K562 (cell line): ENCODE results near the gene SLC2A10. TPM values are rescaled to one million over a fixed set of nuclear protein-coding genes. Genes with fewer than 3 reads are reported as not detected.

ENCODE experiments used
- ATAC-seq: fragments of 200-7000 bp; cut with Tn5 transposase; 3 replicates; pipeline ENCODE4 v1.9.1; 2020; ENCODE audit warnings: moderate library complexity
- BruUV-seq: library from RNA; stranded (reverse); fragments of 400-500 nt; replicated peaks from 2 replicates; lab custom pipeline; 2021; lab: Mats Ljungman, UMichigan
- CTCF ChIA-PET: fragments of 300-600 bp; formaldehyde crosslinking; extraction: SDS; loops from one replicate; lab custom pipeline; 2021; ENCODE audit warnings: low intra/inter-chr PET ratio; lab: Yijun Ruan, JAX
- POLR2A ChIA-PET: fragments of 300-600, 350-650 bp; sonication (Branson Sonifier 250); formaldehyde crosslinking; extraction: SDS; loops from one replicate; lab custom pipeline; 2021; ENCODE audit warnings: antibody characterized with exemption, inconsistent platforms; lab: Yijun Ruan, JAX
- DNase-seq, 4 experiments: peaks; one replicate each; pipeline versions ENCODE4 v3.0.0 to v3.0.0-alpha.2; 2011 to 2018; ENCODE audit warnings: low spot score in 3 of 4, mixed read lengths in 3 of 4; ENCODE audit errors: extremely low read depth in 1 of 4
- FAIRE-seq: peaks from 2 replicates; lab custom pipeline; 2011; peaks lifted over from hg19 to GRCh38; lab: Jason Lieb, UNC
- H2AFZ ChIP-seq: 2 replicates; pipeline ENCODE4 v1.6.0; 2011; ENCODE audit warnings: low read depth, low read length, control low read depth, inconsistent platforms
- H3K27ac ChIP-seq: fragments of 200-600 bp; 3 replicates; pipeline ENCODE4 v1.8.0; 2011; ENCODE audit warnings: low read depth, mild to moderate bottlenecking, control low read depth, inconsistent platforms, low read length, moderate library complexity, mixed read lengths; ENCODE audit errors: extremely low read depth
- H3K27me3 ChIP-seq, 2 experiments: fragments of 300-600 bp in 1 of 2; 2 replicates in 1 of 2; 3 replicates in 1 of 2; pipeline versions ENCODE4 v1.6.0 to v1.8.0; 2011; ENCODE audit warnings: inconsistent platforms in 2 of 2, low read length in 2 of 2, mild to moderate bottlenecking in 1 of 2, mixed read lengths in 1 of 2, moderate library complexity in 1 of 2; ENCODE audit not compliant: control insufficient read depth in 2 of 2, insufficient read depth in 2 of 2
- H3K36me3 ChIP-seq: fragments of 300-600 bp; 3 replicates; pipeline ENCODE4 v1.8.0; 2011; ENCODE audit warnings: mild to moderate bottlenecking, low read length, inconsistent platforms; ENCODE audit not compliant: control insufficient read depth, insufficient read depth
- H3K4me1 ChIP-seq, 2 experiments: fragments of 200-600 bp in 1 of 2; replicated peaks in 1 of 2; 2 replicates in 1 of 2; 3 replicates in 1 of 2; pipeline versions ENCODE4 v1.5.1 to v1.8.0; 2011; ENCODE audit warnings: inconsistent platforms in 2 of 2, low read length in 2 of 2, mild to moderate bottlenecking in 1 of 2, mixed read lengths in 1 of 2, moderate library complexity in 1 of 2; ENCODE audit not compliant: control insufficient read depth in 2 of 2, insufficient read depth in 2 of 2
- H3K4me2 ChIP-seq: 2 replicates; pipeline ENCODE4 v1.6.1; 2011; ENCODE audit warnings: low read length, control low read depth, inconsistent platforms, mixed read lengths; ENCODE audit not compliant: insufficient read depth
- H3K4me3 ChIP-seq: fragments of 200-600 bp; sonication (generic), shearing (Covaris generic); 2 replicates; pipeline ENCODE4 v1.5.1; 2016; ENCODE audit warnings: control low read depth, inconsistent platforms
- H3K79me2 ChIP-seq: fragments of 200-600 bp; 3 replicates; pipeline ENCODE4 v1.8.0; 2011; ENCODE audit warnings: low read length, inconsistent platforms; ENCODE audit not compliant: control insufficient read depth, insufficient read depth
- H3K9ac ChIP-seq, 2 experiments: 2 replicates each; pipeline versions ENCODE4 v1.6.0 to v1.6.1; 2011; ENCODE audit warnings: low read depth in 2 of 2, low read length in 2 of 2, control low read depth in 1 of 2, inconsistent platforms in 1 of 2, mild to moderate bottlenecking in 1 of 2, mixed read lengths in 1 of 2; ENCODE audit not compliant: insufficient read depth in 1 of 2
- H3K9me1 ChIP-seq: one replicate; pipeline ENCODE4 v1.6.0; 2011; ENCODE audit warnings: inconsistent platforms, mild to moderate bottlenecking, low read length, moderate library complexity; ENCODE audit not compliant: control insufficient read depth, insufficient read depth
- H3K9me3 ChIP-seq: replicated peaks from 2 replicates; pipeline ENCODE4 v1.5.1; 2011; ENCODE audit warnings: low read depth, low read length, inconsistent platforms; ENCODE audit not compliant: control insufficient read depth, insufficient read depth
- H4K20me1 ChIP-seq: replicated peaks from 2 replicates; pipeline ENCODE4 v1.6.1; 2011; ENCODE audit warnings: low read length, inconsistent platforms, mixed read lengths; ENCODE audit not compliant: control insufficient read depth, insufficient read depth
- BMI1 ChIP-seq: fragments of 150-350 bp; IDR thresholded peaks from 2 replicates; pipeline ENCODE4 v1.6.1; 2014; ENCODE audit warnings: low read length
- COPS2 ChIP-seq: fragments of 450-650 bp; conservative IDR thresholded peaks from 2 replicates; pipeline ENCODE4 v1.6.1; 2016; ENCODE audit warnings: mild to moderate bottlenecking, moderate library complexity
- E2F3 ChIP-seq: fragments of 250-450 bp; sonication (Bioruptor Pico); IDR thresholded peaks from 2 replicates; pipeline ENCODE4 v1.4.0; 2020; ENCODE audit warnings: mild to moderate bottlenecking
- FOXK1 ChIP-seq: sonication (generic); formaldehyde crosslinking; IDR thresholded peaks from 2 replicates; pipeline ENCODE4 v1.8.0; 2022; ENCODE audit warnings: missing genetic modification reagents, mild to moderate bottlenecking, borderline replicate concordance
- GTF2F1 ChIP-seq: IDR thresholded peaks from 2 replicates; pipeline ENCODE4 v1.6.1; 2011; ENCODE audit warnings: low read depth, low read length, improper control_type of control experiment
- SMARCE1 ChIP-seq: fragments of 450-650 bp; IDR thresholded peaks from 2 replicates; pipeline ENCODE4 v1.7.1; 2016; ENCODE audit warnings: mild to moderate bottlenecking
- ZFP36 ChIP-seq: fragments of 150-350 bp; IDR thresholded peaks from 2 replicates; pipeline ENCODE4 v1.6.1; 2018; ENCODE audit warnings: low read length, low read depth; ENCODE audit not compliant: partially characterized antibody
- ZNF253 ChIP-seq: fragments of 250-450 bp; sonication (Bioruptor Pico); conservative IDR thresholded peaks from 2 replicates; pipeline ENCODE4 v1.6.1; 2021; ENCODE audit warnings: mild to moderate bottlenecking
- WGBS: fragments of 100-300 bp; shearing (Covaris generic); methylation state at CpG from one replicate; pipeline ENCODE4 v1.1.6; 2016; ENCODE audit warnings: low coverage, mixed read lengths; ENCODE audit not compliant: insufficient coverage; ENCODE audit errors: missing lambda C conversion rate; 5-methylcytosine and 5-hydroxymethylcytosine counted together
- in situ Hi-C: fragments of 300-500 bp; cut with MboI; formaldehyde crosslinking; loops from 4 replicates; pipeline ENCODE4 v1.15.0; 2018; ENCODE audit warnings: inconsistent platforms, mixed read lengths
- intact Hi-C: fragments of 100-400 bp; cut with micrococcal nuclease; formaldehyde crosslinking; loops from 2 replicates; pipeline ENCODE4 v1.14.2; 2022
- polyA plus RNA-seq, 8 experiments: library from polyadenylated mRNA; depleted of rRNA in 4 of 8; stranded (reverse) in 5 of 8; unstranded in 3 of 8; fragments of >200 nt; fragmentation: Nextera tagmentation in 2 of 8; fragmentation: Illumina TruSeq in 1 of 8; extraction: Ambion mirVana in 2 of 8; extraction: Trizol in 1 of 8; gene quantifications; 2 replicates each; pipeline versions ENCODE4 v1.2.1 to v1.2.3, GENCODE V29; 2011 to 2014; ENCODE audit warnings: inconsistent platforms in 1 of 8, missing spikeins in 1 of 8
- total RNA-seq, 7 experiments: library from RNA; depleted of rRNA in 6 of 7; stranded (reverse); fragments of >200 nt in 6 of 7; fragmentation: Illumina TruSeq in 2 of 7; extraction: Trizol in 2 of 7; gene quantifications; 2 replicates each; pipeline versions ENCODE4 v1.2.1 to v1.2.3, GENCODE V29; 2011 to 2021; ENCODE audit warnings: low replicate concordance in 1 of 7
- TF ChIP-seq, protein P1 (sequence below): fragments of 450-650 bp; formaldehyde crosslinking; conservative IDR thresholded peaks from 2 replicates; pipeline ENCODE4 v1.4.0; 2022; ENCODE audit warnings: mild to moderate bottlenecking, missing genetic modification characterization
- TF ChIP-seq, protein P2 (sequence below), 2 experiments: fragments of 450-650 bp; IDR thresholded peaks; 2 replicates each; pipeline ENCODE4 v1.6.1; 2018; ENCODE audit warnings: mild to moderate bottlenecking in 2 of 2, low read depth in 1 of 2; ENCODE audit not compliant: partially characterized antibody in 2 of 2

Gene SLC2A10
- total and polyA plus RNA-seq, 9 of the 15 experiments (the other 6 are each of a cell fraction or from before 2014, with no cell fraction given): 0.01 to 1.8 (median 0.10) TPM

DNA sequence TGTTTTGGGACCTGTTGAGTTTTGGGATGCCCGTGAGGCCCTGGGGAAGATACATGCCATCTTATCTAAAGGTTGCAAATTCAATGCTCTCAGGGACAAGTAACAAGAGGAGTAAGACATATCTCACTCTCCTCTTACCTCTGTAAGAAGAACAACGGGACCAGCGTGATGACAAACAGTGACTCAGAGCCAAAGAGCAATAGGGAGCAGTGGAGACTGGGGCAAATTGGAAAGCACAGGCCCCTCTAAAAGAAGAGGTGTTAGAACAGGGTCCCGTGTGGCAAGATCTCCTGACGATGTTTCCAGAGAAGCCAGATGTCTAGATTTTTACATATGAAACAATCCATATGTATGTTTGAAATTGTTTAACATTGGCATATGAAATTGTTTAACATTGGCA, 31.8 kb upstream of the SLC2A10 start:
- Histone ChIP-seq H4K20me1 (no peaks in the 10 kb centered on the region; the same call in 1 of the 2 replicates), H3K79me2 (peaks cover 27% of the 10 kb centered on the region), H3K9me3 (no peaks in the 10 kb centered on the region), H3K27ac (no peak overlapping the region), H2AFZ (no peak overlapping the region), H3K36me3 (peaks cover 20% of the 10 kb centered on the region), H3K4me2 (no peak overlapping the region), H3K4me3 (no peak overlapping the region), H3K27me3 (no peaks in the 10 kb centered on the region), H3K4me1 (peaks cover 0 to 13% of the 10 kb centered on the region in 2 experiments; a peak in 3 of 5 replicates), H3K9ac (no peak overlapping the region), H3K9me1 (peaks cover 4% of the 10 kb centered on the region)
- in situ Hi-C loops (loop anchor here (10.0 kb wide), 1 partner anchor 323 kb away; no protein-coding TSS in a partner anchor), intact Hi-C loops (no loop called here)
- ATAC-seq (no peak), DNase-seq (no peak), FAIRE-seq (no peak)
- 70% methylated on average over 5 of the region's 5 CpGs for WGBS
- no TSS peak for BruUV-seq
- POLR2A ChIA-PET: interaction anchor here (0.8 to 1.4 kb wide), 3 partner anchors 9 to 154 kb away, joined by 4 to 5 read pairs (median 4); no protein-coding TSS in a partner anchor
- no peak for TF ChIP-seq ZNF253 (CRISPR knock-in tag)
- peak; percentile 31 for TF ChIP-seq ZFP36
- CTCF ChIA-PET: no interaction called here

DNA sequence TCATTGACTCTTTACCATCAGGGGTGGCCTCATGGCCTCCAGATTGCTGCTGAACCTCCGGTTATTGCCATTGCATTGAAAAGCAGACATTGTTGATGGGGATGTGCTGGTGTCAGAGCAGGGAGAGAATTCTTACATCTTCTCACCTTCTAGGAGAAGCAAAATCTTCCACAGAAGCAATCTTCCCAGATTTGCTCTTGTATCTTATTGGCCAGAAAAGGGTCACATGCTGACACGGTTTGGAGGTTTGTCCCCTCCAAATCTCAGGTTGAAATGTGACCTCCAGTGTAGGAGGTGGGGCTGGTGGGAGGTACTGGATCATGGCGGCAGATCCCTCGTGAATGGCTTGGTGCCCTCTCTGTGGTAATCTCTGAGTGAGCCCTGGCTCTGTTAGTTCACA, 30.9 kb upstream of the SLC2A10 start:
- Histone ChIP-seq H3K4me2 (no peak overlapping the region), H4K20me1 (no peaks in the 10 kb centered on the region; the same call in 1 of the 2 replicates), H3K79me2 (peaks cover 37% of the 10 kb centered on the region), H2AFZ (no peak overlapping the region), H3K9me1 (peaks cover 4% of the 10 kb centered on the region), H3K27ac (no peak overlapping the region), H3K36me3 (peaks cover 20% of the 10 kb centered on the region), H3K27me3 (no peaks in the 10 kb centered on the region), H3K4me1 (peaks cover under 1 to 16% of the 10 kb centered on the region in 2 experiments; a peak in 3 of 5 replicates), H3K9ac (no peak overlapping the region), H3K4me3 (no peak overlapping the region), H3K9me3 (no peaks in the 10 kb centered on the region)
- ATAC-seq (no peak), DNase-seq (no peak), FAIRE-seq (no peak)
- intact Hi-C loops: no loop called here
- in situ Hi-C loops: loop anchor here (10.0 kb wide), 1 partner anchor 324 kb away; no protein-coding TSS in a partner anchor
- BruUV-seq: no TSS peak
- POLR2A ChIA-PET: interaction anchor here (1.1 kb wide), 1 partner anchor 37 kb away, joined by 3 read pairs; no protein-coding TSS in a partner anchor
- CTCF ChIA-PET: interaction anchor here (0.6 kb wide), 1 partner anchor 1945 kb away, joined by 5 read pairs; no protein-coding TSS in a partner anchor
- WGBS: 53% methylated on average over 4 of the region's 4 CpGs
- TF ChIP-seq BMI1: no peak
- TF ChIP-seq, protein P1, sequence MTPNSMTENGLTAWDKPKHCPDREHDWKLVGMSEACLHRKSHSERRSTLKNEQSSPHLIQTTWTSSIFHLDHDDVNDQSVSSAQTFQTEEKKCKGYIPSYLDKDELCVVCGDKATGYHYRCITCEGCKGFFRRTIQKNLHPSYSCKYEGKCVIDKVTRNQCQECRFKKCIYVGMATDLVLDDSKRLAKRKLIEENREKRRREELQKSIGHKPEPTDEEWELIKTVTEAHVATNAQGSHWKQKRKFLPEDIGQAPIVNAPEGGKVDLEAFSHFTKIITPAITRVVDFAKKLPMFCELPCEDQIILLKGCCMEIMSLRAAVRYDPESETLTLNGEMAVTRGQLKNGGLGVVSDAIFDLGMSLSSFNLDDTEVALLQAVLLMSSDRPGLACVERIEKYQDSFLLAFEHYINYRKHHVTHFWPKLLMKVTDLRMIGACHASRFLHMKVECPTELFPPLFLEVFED: no peak
- no peak for TF ChIP-seq GTF2F1
- TF ChIP-seq FOXK1: no peak
- TF ChIP-seq COPS2: no peak
- TF ChIP-seq, protein P2, sequence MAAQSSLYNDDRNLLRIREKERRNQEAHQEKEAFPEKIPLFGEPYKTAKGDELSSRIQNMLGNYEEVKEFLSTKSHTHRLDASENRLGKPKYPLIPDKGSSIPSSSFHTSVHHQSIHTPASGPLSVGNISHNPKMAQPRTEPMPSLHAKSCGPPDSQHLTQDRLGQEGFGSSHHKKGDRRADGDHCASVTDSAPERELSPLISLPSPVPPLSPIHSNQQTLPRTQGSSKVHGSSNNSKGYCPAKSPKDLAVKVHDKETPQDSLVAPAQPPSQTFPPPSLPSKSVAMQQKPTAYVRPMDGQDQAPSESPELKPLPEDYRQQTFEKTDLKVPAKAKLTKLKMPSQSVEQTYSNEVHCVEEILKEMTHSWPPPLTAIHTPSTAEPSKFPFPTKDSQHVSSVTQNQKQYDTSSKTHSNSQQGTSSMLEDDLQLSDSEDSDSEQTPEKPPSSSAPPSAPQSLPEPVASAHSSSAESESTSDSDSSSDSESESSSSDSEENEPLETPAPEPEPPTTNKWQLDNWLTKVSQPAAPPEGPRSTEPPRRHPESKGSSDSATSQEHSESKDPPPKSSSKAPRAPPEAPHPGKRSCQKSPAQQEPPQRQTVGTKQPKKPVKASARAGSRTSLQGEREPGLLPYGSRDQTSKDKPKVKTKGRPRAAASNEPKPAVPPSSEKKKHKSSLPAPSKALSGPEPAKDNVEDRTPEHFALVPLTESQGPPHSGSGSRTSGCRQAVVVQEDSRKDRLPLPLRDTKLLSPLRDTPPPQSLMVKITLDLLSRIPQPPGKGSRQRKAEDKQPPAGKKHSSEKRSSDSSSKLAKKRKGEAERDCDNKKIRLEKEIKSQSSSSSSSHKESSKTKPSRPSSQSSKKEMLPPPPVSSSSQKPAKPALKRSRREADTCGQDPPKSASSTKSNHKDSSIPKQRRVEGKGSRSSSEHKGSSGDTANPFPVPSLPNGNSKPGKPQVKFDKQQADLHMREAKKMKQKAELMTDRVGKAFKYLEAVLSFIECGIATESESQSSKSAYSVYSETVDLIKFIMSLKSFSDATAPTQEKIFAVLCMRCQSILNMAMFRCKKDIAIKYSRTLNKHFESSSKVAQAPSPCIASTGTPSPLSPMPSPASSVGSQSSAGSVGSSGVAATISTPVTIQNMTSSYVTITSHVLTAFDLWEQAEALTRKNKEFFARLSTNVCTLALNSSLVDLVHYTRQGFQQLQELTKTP (IDR thresholded peaks at IDR 0.05; ENCODE audit: low read depth in 1 of 2, partially characterized antibody in 2 of 2): no peak
- no peak for TF ChIP-seq SMARCE1
- TF ChIP-seq E2F3 (CRISPR knock-in tag): no peak
